Right cardiac atrium (tissue), 5 donors: ENCODE results near the gene ERC2. TPM values are rescaled to one million over a fixed set of nuclear protein-coding genes. Genes with fewer than 3 reads are reported as not detected.
"Not testable (repeated sequence)": the region's sequence is repeated elsewhere in the genome, so short reads cannot be mapped to it uniquely, and the experiment has no call there.

Source experiments
- ATAC-seq, 2 donors: fragments of 200-7000 bp; cut with Tn5 transposase; one replicate each; pipeline versions ENCODE4 v1.8.0 to v1.9.1; 2020; ENCODE audit warnings: moderate library complexity in 2 of 2, mild to moderate bottlenecking in 1 of 2
- DNase-seq, 3 donors: peaks; one replicate each; pipeline ENCODE4 v3.0.0-alpha.2; 2020
- H3K27ac ChIP-seq: one replicate; pipeline ENCODE4 v1.5.1; 2013; ENCODE audit warnings: mild to moderate bottlenecking, low read length, control low read depth, moderate library complexity
- H3K27me3 ChIP-seq: one replicate; pipeline ENCODE4 v1.6.1; 2013; ENCODE audit not compliant: control insufficient read depth, insufficient read depth
- H3K4me1 ChIP-seq: one replicate; pipeline ENCODE4 v1.6.1; 2013; ENCODE audit warnings: low read length; ENCODE audit not compliant: control insufficient read depth, insufficient read depth
- H3K4me3 ChIP-seq: one replicate; pipeline ENCODE4 v1.5.1; 2013; ENCODE audit warnings: low read length, control low read depth
- H3K9me3 ChIP-seq: one replicate; pipeline ENCODE4 v1.6.1; 2013; ENCODE audit warnings: low read length; ENCODE audit not compliant: control insufficient read depth
- WGBS: extraction: QIAGEN DNeasy Blood & Tissue Kit; methylation state at CpG from one replicate; pipeline ENCODE4 v1.1.7; 2013; 5-methylcytosine and 5-hydroxymethylcytosine counted together
- intact Hi-C, 4 donors: fragments of 100-400 bp; cut with DNase I; formaldehyde crosslinking; loops; one replicate each; pipeline versions ENCODE4 v1.11.0 to v1.14.0; 2022 to 2023
- polyA plus RNA-seq: library from polyadenylated mRNA; stranded (reverse); fragments of 200-250 nt; gene quantifications from one replicate; pipeline ENCODE4 v1.2.3, GENCODE V29; 2013
- total RNA-seq, 4 donors: library from RNA; stranded (reverse); fragmentation: NEBNext Ultra II Directional; extraction: Animal tissue kit (Norgen Biotek cat#: 25700); gene quantifications; one replicate each; pipeline ENCODE4 v1.2.1, GENCODE V29; 2021
- donor health status: healthy with polysubstance abuse.
- donor health status: DM: no; HTN: yes; CAD: no.
- donor health status: DM: no; HTN: no; CAD: no.
- donor health status: DM: no; HTN: yes; CAD: no; lungs with severe emphysema.
- donor health status: DM: yes; HTN: yes; CAD: no.

ERC2 gene
- total and polyA plus RNA-seq, 5 donors, result 1.5 to 9.2 (median 3.8) TPM

- H3K9me3 ChIP-seq, result no peaks in the 10 kb centered on the region
- H3K4me1 ChIP-seq, result no peaks in the 10 kb centered on the region
- ATAC-seq, result no peak
- no peaks in the 10 kb centered on the region for H3K27me3 ChIP-seq
- WGBS, result 64% methylated on average over 2 of the region's 2 CpGs
- no peak overlapping the region for H3K4me3 ChIP-seq
- no peak for DNase-seq
- no peak overlapping the region for H3K27ac ChIP-seq
- intact Hi-C loops, result no loop called here
Observed at GRCh38 chr3:56096999-56097398, 371.3 kb downstream of the ERC2 start.

GRCh38 chr3:56094170-56094569 is 374.1 kb downstream of the ERC2 start:
- no peak for DNase-seq
- no peak overlapping the region for H3K27ac ChIP-seq
- no peak for ATAC-seq
- no peaks in the 10 kb centered on the region for H3K4me1 ChIP-seq
- H3K4me3 ChIP-seq, result no peak overlapping the region
- no peaks in the 10 kb centered on the region for H3K27me3 ChIP-seq
- no peaks in the 10 kb centered on the region for H3K9me3 ChIP-seq
- intact Hi-C loops, result no loop called here

DNA sequence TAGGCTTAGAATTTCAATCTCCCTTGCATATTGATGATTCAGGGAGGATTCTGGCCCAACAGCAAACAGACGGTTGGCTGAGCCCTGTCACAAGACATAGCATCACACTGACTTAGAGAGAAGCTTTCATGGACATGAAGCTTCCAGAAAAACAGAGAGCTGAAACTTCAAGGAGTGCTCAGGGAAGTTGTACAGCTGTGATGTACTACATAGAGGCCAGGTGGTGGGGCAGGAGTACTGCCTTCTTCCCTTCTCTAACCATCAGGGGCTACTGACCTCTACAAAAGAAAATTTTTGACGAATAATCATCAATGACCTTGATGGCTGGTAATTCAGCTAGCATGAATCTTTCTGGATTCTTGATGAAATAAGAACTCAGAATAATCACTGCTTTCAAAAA is 378.5 kb downstream of the ERC2 start:
- Histone ChIP-seq H3K27ac (no peak overlapping the region), H3K4me3 (no peak overlapping the region), H3K27me3 (no peaks in the 10 kb centered on the region), H3K4me1 (no peaks in the 10 kb centered on the region), H3K9me3 (no peaks in the 10 kb centered on the region)
- DNase-seq (no peak), ATAC-seq (no peak)
- WGBS, result 92% methylated on average over 2 of the region's 2 CpGs
- intact Hi-C loops, result no loop called here

GRCh38 chr3:56087451-56088053 is 380.7 kb downstream of the ERC2 start:
- intact Hi-C loops, result no loop called here
- Histone ChIP-seq H3K9me3 (no peaks in the 10 kb centered on the region), H3K4me3 (no peak overlapping the region), H3K27ac (no peak overlapping the region), H3K27me3 (no peaks in the 10 kb centered on the region), H3K4me1 (no peaks in the 10 kb centered on the region)
- DNase-seq, result no peak
- 77% methylated on average over 10 of the region's 10 CpGs for WGBS
- ATAC-seq, result no peak

DNA sequence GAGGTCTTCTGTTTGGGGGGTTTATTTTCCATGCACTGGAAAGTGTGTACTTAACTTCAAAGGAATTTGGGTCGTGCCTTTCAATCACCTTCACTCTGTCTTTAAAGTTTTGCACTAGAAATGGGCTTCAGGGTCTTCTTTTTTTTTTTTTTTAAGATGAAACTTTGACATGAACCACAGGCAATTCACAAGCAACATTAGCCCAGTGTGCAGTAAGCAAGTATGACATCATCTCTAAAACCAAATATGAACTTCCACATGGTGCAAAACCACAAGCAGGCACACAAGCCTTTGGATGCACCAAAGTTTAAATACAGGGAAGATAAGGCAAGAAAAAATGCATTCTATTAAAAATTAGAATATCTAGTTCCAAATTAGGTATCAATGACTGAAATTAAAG is 381.9 kb downstream of the ERC2 start:
- no peak overlapping the region for H3K27ac ChIP-seq
- DNase-seq, result no peak
- 74% methylated on average over 1 of the region's 1 CpG for WGBS
- no peaks in the 10 kb centered on the region for H3K4me1 ChIP-seq
- ATAC-seq, result no peak
- intact Hi-C loops, result no loop called here
- no peaks in the 10 kb centered on the region for H3K27me3 ChIP-seq
- no peaks in the 10 kb centered on the region for H3K9me3 ChIP-seq
- no peak overlapping the region for H3K4me3 ChIP-seq

- 54% methylated on average over 2 of the region's 2 CpGs for WGBS
- no peaks in the 10 kb centered on the region for H3K4me1 ChIP-seq
- H3K9me3 ChIP-seq, result no peaks in the 10 kb centered on the region
- H3K27me3 ChIP-seq, result no peaks in the 10 kb centered on the region
- no peak overlapping the region for H3K4me3 ChIP-seq
- ATAC-seq (no peak), DNase-seq (no peak)
- intact Hi-C loops, result no loop called here
- H3K27ac ChIP-seq, result no peak overlapping the region
Observed at GRCh38 chr3:56081246-56081645, 387.0 kb downstream of the ERC2 start.

- intact Hi-C loops, result no loop called here
- H3K27ac ChIP-seq, result no peak overlapping the region
- no peak for DNase-seq
- ATAC-seq, result no peak
- no peaks in the 10 kb centered on the region for H3K9me3 ChIP-seq
- WGBS, result 64% methylated on average over 2 of the region's 2 CpGs
- H3K4me1 ChIP-seq, result no peaks in the 10 kb centered on the region
- no peaks in the 10 kb centered on the region for H3K27me3 ChIP-seq
- H3K4me3 ChIP-seq, result no peak overlapping the region
Observed at GRCh38 chr3:56076746-56077145, 391.5 kb downstream of the ERC2 start.

GRCh38 chr3:56075089-56075488 is 393.2 kb downstream of the ERC2 start:
- peak; percentile 67 to 80 for ATAC-seq
- WGBS, result 37% methylated on average over 1 of the region's 1 CpG
- intact Hi-C loops, result no loop called here

DNA sequence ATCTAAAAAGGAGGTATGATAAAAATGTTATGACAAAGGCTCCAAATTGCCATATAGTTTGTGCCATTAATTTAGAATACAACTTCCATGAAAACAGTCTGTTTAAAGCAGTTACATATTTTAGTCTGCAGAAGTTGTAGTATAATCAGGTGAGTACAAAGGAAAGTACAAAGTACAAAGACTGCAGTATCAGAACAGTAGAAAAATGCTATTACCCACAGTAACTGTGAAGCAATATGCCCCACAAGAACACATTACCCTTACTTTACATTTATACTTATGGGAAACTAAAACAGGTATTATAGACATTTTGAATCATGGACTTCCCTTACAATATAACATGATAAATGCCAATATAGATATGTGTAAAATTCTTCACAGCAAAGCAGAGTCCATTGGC is 398.5 kb downstream of the ERC2 start:
- Histone ChIP-seq H3K27ac (no peak overlapping the region), H3K4me1 (no peaks in the 10 kb centered on the region), H3K9me3 (no peaks in the 10 kb centered on the region), H3K4me3 (no peak overlapping the region), H3K27me3 (no peaks in the 10 kb centered on the region)
- intact Hi-C loops, result no loop called here
- ATAC-seq (no peak), DNase-seq (no peak)

More at GRCh38 chr3:56075089-56075488, 393.2 kb downstream of the ERC2 start:
- no peak overlapping the region for H3K27ac ChIP-seq
- no peaks in the 10 kb centered on the region for H3K27me3 ChIP-seq
- no peak for DNase-seq
- H3K4me1 ChIP-seq, result no peaks in the 10 kb centered on the region
- H3K4me3 ChIP-seq, result no peak overlapping the region
- no peaks in the 10 kb centered on the region for H3K9me3 ChIP-seq

- H3K4me3 ChIP-seq, intact Hi-C loops, H3K27me3 ChIP-seq, H3K4me1 ChIP-seq, DNase-seq, H3K9me3 ChIP-seq, H3K27ac ChIP-seq, ATAC-seq: not testable (repeated sequence)
- 91% methylated on average over 1 of the region's 1 CpG for WGBS
Observed at GRCh38 chr3:56066405-56066804, 401.9 kb downstream of the ERC2 start.

GRCh38 chr3:56064684-56065083 is 403.6 kb downstream of the ERC2 start:
- ATAC-seq (no peak), DNase-seq (no peak)
- H3K4me1 ChIP-seq, result no peaks in the 10 kb centered on the region
- no peaks in the 10 kb centered on the region for H3K9me3 ChIP-seq
- intact Hi-C loops, result no loop called here
- no peaks in the 10 kb centered on the region for H3K27me3 ChIP-seq
- H3K27ac ChIP-seq, result no peak overlapping the region
- no peak overlapping the region for H3K4me3 ChIP-seq

- Histone ChIP-seq H3K4me1 (no peaks in the 10 kb centered on the region), H3K4me3 (no peak overlapping the region), H3K27ac (no peak overlapping the region), H3K9me3 (no peaks in the 10 kb centered on the region), H3K27me3 (no peaks in the 10 kb centered on the region)
- 73% methylated on average over 2 of the region's 2 CpGs for WGBS
- no peak for DNase-seq
- ATAC-seq, result no peak
- intact Hi-C loops, result no loop called here
Observed at GRCh38 chr3:56061279-56061626, 407.0 kb downstream of the ERC2 start.
